Stimulated activated CD4-positive, alpha-beta T cell treated with anti-CD3 and anti-CD28 coated beads, Interleukin-12 subunit alpha, Interleukin-12 subunit beta, amount 100 ng/mL, for 48 hours (primary cell): Measurements from ENCODE around the gene TMX2.
"Not testable (repeated sequence)": the region's sequence is repeated elsewhere in the genome, so short reads cannot be mapped to it uniquely, and the experiment has no call there.

Experiments used
- DNase-seq, 3 donors: peaks; one replicate each; pipeline ENCODE4 v3.0.0-alpha.2; 2020; ENCODE audit warnings: low read depth in 2 of 3, low spot score in 1 of 3

Gene TMX2

DNA sequence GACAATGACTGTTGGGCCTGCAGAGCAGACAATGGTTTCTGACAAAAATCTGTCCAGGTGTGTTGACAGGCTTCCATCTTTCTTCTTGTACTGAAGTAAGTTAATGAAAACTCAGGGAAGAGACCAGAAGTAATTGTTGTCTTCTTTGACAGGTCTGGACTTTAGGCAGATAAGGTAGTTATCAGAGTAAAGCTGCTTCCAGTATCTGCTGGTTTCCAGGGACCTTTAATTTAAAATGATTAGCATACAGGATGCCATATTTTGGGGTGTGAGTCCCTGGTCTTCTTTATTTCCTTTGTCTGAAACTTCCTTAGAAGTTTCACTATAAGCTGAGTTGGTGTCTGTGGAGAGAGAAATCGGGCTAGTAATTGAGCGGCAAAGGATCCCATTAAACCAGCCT lies 1.4 kb downstream of the TMX2 start:
- no peak for DNase-seq

DNA sequence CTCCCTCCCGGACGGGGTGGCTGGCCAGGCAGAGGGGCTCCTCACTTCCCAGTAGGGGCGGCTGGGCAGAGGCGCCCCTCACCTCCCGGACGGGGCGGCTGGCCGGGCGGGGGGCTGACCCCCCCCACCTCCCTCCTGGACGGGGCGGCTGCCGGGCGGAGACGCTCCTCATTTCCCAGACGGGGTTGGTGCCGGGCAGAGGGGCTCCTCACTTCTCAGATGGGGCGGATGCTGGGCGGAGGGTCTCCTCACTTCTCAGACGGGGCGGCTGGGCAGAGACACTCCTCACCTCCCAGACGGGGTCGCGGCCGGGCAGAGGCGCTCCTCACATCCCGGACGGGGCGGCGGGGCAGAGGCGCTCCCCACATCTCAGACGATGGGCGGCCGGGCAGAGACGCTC lies 4.3 kb downstream of the TMX2 start:
- DNase-seq, result not testable (repeated sequence)

DNA sequence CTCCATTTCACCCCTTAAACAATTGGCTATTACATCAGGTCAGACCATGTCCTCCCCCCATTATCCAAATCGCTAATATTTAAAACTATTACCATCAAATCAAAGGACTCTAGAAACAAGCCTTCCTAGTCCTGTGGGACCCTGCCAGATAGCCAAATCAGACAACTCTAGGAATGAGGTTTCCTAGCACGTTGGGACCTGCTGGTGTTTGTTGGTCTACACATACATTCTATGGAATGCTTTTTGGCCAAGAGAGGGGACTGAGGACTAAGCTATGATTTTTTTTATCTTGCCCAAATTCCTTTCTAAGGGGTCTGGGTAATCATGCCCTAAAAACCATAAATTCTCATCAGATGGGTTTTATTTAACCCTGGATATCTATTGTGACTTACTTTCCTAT lies 14.8 kb downstream of the TMX2 start:
- no peak for DNase-seq

DNA sequence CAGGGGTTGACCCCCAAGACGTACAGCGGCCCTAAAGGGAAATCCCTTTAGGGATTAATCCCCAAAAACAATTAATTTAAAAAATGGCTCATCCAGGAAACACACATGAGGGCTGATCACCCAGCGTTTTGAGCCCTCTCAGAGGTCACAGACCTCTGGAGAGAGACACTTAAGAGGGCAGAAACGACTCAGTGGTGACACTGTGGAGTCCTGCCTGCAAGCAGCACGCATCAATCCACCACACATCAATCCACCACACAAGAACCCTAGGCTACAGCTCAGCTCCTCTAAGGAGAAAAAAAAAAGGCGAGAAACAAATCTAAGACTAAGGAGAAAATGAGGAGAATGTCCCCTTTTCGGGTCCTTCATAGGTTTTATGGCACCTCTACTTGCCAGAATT lies 16.4 kb downstream of the TMX2 start:
- no peak for DNase-seq

DNA sequence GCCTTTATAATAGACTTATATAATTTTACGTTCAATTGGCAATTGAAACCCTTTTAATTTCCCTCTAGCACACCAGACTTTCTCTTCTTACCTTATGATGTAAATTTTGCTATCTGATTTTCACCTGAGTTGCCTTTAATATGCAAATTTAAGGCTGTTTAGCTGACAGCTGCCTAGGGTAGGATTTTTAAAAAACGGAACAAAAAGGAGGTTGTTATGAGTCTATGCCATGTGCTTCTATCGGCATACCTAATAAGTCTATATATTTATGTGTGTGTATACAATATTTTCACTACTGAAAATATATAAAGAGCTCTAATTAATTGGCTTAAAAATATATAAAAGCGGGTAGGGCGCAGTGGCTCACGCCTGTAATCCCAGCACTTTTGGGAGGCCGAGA lies 17.1 kb downstream of the TMX2 start:
- DNase-seq, result no peak

DNA sequence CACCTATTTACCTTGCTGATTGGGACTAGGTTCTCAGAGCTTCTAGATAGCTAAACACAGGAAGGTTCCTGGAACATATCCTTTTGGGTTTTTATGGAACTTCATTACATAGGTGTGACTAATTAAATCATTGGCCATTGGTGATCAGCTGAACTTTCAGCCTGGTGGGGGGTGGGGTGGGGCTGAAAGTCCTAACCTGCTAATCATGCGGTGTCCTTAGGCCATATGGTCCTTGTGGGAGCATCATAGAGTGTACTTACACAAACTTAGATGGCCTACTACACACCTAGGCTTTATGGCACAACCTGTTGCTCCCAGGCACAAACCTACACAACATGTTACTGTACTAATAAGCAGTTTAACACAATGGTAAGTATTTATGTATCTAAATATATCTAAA lies 20.3 kb downstream of the TMX2 start:
- no peak for DNase-seq

DNA sequence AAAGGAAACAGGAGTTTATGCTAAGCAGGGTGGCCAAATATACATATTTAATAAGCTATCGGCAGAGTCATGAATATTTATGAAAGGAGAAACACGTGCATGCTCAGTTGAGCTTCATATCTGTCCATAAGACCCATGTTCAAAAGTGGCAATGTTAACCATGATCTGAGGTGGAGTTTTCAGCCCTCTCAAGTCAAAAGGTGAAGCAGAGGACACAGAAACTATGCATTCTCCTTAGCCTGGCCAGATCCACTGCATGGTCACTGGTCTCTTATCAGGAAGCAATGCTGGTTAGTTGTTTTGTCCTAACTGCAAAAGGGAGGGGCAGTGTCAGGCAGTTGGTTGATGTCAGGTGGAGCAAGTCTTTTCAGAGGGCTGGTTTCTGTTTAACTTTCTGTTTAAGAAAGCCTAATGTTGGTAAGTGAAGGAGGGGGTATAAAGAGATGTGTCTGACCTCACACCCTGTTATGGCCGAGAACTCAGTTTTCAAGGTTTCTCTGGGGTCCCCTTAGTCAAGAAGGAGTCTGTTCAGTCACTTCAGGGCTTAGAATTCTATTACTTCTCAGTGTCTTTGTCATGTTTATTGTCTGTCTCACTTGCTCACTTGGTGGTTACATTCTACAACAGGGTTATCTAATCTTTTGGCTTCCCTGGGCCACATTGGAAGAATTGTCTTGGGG lies 23.4 kb downstream of the TMX2 start:
- DNase-seq, result no peak

DNA sequence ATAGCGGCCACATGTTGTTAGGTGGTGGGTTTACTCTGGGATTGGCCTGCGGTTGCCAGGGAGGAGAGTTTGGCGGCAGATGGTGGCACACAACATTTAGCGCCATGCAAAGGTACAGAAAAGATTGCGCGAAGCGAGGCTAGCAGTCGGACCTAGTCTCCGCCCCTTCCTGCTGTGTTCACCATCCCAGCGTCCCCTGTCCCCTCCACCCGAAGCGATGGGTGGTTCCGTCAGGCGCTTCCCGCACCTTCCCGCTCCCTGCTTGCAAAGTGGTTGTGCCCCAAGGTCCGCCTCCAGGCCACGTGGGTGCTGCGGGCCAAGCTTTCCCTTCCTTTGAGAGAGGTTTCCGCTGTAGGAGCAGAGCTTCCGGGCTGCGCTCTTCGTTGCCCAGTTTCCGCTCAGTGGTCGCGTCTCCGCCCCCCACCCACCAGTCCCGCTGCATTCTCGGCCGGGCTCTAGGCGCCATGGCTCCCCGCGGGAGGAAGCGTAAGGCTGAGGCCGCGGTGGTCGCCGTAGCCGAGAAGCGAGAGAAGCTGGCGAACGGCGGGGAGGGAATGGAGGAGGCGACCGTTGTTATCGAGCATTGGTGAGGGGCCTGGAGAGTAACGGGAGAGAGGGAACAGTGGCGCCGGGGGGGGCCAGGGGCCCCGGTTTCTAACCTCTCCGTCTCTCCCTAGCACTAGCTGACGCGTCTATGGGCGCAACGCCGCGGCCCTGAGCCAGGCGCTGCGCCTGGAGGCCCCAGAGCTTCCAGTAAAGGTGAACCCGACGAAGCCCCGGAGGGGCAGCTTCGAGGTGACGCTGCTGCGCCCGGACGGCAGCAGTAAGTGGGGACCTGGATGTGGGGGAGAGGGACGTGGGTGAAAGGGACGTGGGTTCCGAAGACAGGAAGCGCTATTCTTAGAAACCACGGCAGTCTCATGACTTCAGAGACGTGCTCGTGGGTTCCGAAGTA lies 29.0 kb downstream of the TMX2 start, which contains the start of gene SELENOH:
Gene SELENOH, plus strand, starts transcription at position 360 of the 955 bp plus-strand sequence. Its CDS starts 105 bp downstream, at position 465.
- DNase-seq, result peak; percentile 94 to 97 (median 95)

DNA sequence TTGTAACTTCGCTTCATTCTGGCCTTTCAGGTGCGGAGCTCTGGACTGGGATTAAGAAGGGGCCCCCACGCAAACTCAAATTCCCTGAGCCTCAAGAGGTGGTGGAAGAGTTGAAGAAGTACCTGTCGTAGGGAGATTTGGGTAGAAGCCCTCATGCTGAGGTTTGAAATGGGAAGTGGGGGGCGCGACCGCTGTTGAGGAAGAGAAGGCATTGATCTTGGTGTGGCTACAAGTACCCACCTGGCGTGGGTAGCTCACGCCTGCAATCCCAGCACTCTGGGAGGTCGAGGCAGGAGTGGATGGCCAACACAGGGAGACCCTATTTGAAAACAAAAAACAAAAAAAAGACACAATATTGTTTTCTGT lies 29.7 kb downstream of the TMX2 start:
- DNase-seq, result no peak

DNA sequence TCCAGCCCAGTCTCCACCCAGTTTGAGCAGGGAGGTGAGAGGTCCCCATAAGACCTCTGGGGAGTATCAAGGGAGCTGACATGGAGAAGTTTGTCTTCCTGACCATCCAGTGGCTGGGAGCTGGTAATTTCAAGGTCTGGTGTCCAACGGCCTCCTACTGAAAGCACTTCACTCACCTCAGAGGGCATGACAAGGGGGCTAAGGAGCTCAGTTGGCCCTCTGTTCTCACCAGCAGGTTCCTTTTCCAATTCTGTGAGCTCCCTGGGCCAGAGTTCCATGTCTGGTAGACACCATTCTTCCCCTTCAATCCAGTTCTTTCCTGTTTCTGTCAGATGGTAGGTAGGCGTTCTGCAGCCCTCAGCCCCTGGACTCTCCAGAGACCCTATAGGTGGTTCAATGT lies 32.0 kb downstream of the TMX2 start:
- no peak for DNase-seq

DNA sequence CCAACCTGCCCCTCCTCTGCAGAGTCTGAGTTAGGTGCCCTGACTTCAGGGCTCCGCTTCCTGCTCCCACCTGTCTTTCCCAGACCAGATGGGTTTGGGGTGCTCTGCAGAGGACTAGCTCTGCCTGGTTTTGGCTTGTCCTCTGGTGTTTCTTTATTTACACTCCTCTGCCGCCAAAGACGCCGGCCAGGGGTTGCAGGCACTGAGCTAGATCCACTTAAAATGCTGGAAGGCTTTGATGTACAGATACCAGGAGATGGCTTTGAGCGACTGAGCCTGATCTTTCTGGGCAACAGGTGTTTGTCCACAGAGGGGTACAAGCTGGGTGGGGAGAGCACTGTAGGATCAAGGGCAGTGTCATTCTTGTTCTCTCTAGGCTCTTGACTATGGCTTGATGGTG lies 32.8 kb downstream of the TMX2 start:
- no peak for DNase-seq

DNA sequence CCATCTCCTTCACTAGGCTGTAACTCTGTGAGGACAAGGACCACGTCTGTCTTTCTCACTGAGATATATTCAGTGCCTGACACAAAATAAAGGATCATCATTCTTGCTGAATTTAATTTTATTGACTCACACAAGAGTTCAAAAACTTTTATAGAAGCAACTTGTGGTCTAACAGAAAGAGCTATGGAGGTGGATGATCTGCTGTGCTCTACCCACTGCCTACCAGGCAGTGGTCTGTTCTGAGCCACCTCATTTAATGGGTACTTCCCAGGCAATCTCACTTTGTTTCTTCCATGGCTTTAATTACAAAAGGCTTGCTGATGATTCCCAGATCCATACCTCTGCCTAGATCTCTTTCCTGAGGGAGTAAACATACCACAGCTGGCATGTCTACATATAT lies 34.5 kb downstream of the TMX2 start:
- no peak for DNase-seq

DNA sequence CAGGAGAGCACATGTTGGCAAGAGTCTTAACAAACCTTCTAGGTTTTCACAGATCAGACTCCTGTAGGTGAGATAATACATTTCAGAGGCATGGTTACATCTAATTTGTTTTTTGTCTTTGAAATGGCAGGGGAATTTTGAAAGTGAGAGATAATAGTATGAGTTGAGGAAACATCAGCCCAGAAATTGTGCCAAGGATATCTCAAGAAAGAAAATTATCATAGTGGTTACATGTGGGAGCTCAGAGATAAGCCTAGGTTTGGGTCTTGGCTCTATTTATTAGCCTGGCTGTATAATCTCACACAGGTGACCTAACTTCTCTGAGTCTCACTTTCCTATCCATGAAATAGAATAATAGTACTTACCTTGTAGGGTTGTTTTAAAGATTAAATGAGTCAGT lies 38.8 kb downstream of the TMX2 start:
- no peak for DNase-seq

DNA sequence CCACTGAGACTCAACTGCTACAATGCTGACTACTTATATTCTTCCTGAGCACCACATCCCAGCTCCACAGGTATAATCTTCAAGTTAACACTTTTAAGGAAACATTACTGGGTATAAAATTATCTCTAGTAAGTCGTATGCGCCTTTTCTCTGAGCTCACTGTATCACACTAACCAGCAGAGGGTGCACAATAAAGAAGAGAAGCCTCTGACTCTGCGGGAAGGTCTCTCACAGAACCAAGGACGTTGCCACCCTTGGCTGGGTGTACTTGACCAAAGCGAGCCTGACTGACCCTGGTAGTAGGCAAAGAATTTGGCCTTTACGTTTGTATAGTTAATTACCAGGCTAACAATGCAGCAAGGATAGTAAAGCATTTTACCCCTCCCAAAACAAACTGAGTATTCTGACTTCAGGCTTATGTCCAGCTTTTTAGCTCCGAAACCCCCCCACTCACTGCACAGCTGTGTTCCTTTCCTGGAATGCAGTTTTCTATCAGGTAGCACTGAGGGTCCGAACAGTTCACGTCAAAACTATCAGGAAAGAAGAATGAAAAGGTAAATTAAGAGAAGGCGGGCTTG lies 39.4 kb downstream of the TMX2 start, which contains the start of gene BTBD18:
Gene BTBD18, minus strand, starts transcription at position 144 of the 578 bp plus-strand sequence. CDS start 631 bp downstream, outside the sequence.
- DNase-seq, result no peak

DNA sequence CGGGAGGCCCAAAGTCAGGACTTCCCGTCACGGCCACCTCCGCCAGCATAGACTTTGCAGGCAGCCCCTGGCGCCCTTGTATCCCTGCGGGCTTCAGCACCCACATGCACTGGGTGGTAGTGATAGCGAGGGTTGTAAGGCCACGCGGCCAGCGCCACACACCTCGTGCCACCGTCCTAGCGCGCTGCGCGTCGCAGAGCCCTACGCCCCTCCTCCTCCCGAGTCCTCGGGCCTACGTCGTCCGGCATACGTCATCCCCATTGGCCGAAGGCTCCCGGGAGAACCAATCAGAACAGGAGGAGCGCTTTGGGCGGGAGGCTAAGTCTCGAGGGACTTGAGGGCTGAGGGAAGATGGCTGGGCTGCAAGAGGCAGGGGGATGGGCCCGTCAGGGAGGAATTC lies 40.6 kb downstream of the TMX2 start:
- no peak for DNase-seq

DNA sequence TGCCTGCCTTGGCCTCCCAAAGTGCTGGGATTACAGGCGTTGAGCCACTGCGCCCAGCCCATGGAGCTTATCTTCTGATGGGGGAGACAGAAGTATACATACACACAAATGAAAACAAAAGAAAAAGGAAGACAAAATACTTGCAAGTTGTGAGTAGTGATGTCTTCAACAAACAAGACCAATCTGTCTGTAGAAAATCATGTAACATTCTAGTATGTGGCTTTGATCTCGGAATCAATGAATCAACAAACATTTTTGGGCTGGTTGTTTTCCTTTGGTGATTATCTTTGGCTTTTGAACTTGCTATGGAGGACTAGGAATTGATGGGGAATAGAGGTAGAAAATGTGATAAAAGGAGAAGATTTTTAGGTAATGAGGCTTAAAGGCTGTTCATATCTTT lies 45.8 kb downstream of the TMX2 start:
- DNase-seq, result no peak

DNA sequence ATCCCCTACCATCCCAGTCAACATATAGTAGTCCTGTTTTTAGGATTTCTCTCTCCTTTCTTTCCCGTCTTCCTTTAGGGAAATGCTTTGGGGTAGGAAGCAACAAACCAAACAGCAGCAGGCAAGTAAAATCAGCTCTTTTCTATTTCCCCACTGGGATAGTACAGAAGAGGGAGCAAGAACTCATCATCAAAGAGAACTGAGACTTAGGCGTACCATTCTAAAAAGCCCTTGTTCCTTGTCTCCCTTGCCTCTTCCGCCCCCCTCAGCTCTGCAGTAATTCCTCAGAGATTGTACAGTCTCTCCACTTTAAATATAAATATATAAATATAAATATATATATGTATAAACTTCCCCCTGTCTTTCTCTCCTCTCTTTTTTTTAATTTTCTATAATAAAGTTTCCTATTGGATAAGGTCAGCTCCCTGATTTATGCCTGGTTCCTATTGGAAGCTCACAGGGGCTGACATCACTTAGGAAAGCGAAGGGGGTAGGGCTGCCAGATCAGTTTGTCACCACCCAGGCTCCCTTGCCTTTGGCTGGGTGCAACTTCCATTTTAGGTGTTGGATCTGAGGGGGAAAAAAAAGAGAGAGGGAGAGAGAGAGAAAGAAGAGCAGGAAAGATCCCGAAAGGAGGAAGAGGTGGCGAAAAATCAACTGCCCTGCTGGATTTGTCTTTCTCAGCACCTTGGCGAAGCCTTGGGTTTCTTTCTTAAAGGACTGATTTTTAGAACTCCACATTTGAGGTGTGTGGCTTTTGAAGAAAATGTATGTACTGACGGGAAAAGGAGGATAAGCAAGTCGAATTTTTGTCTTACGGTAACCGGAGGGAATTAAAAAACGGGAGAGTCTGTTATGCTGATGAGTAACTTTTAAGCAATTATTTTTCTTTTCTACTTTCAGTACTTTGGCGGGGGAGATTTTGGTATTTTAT lies 49.2 kb downstream of the TMX2 start, which contains the start of gene CTNND1:
Gene CTNND1, plus strand, starts transcription at position 502 of the 934 bp plus-strand sequence. CDS start 29,677 bp downstream, outside the sequence.
- no peak for DNase-seq

DNA sequence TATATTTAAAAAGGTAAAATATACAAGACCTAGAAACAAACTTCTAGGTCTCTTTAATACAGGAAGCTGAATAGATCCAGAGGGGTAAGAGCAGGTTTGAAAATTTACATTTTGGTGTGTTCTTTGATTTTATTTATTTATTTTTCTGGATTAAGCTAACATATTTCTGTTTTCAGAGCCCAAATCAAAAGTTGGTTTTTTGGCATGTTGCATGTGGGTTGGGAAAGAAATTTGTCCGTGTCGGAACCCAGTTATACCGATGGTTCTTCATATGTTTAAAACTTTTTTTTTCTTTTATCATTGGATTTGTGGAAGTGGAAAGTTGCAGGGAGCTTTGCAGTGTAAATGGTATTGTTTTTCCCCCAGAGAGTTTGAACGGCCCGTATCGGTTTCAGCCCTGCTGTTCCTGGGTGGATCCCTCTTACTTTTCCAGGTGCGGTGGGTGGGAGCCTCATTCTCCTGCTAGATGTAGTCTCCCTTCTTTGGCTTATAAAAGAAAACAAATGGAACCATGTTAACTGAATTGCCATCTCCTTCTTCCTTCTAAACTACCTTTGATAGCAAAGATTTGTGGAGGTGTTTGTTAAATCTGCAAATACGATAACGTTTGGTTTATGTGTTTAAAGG lies 50.0 kb downstream of the TMX2 start:
- DNase-seq, result no peak

DNA sequence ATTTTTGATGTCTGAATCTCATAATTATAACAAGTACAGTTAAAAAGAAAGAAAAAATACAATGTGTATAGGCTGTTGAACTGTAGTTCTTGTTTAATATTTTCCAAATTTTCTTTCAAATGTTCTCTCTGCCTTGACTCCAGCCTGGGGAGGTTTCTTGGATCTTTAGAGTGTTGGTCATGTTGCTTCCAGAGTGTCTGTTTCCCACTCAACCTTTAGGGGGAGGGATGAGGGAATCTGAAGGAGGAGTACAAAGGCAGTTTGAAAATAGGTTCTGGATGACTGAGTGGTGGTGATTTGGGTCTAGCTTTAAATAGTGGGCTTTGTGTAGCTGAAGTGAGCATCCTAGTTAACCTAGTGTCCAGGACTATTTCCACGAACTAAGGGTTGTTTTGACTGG lies 51.2 kb downstream of the TMX2 start:
- DNase-seq, result no peak

DNA sequence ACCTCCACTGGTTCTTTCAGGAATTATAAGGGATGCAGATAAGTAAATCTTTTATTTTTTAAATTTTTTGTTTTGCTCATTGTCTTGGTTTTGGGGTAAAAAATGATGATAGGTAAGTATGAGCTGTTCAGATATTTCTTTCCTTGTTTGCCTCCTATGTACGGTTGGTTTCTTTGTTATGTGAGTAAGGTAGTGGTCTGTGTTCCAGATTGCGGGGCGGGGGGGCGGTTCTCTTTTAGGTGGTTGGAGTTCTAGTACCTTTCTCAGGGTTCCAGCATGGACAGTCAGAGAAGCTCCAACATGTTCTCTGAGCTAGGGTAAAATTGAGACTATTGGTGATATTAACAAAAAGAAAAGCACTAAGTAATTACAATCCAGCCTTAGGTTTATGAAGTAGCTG lies 51.6 kb downstream of the TMX2 start:
- no peak for DNase-seq
